ENCODE measurements around the gene TSHR. TPM values are rescaled to one million over a fixed set of nuclear protein-coding genes. Genes with fewer than 3 reads are reported as not detected.
A peak's percentile ranks its signal among the peaks of the same experiment; 100 is the strongest.
"Not testable (repeated sequence)": the region's sequence is repeated elsewhere in the genome, so short reads cannot be mapped to it uniquely, and the experiment has no call there.

TSHR gene
- total RNA-seq, 6 donors from 2014 or later = 1.4 TPM; not detected in 5

GRCh38 chr14:81009346-81009745 is 53.9 kb downstream of the TSHR start:
- no peak for ATAC-seq (ENCODE audit: low FRiP score in 2 of 2)
- H3K9me3 ChIP-seq = no peaks in the 10 kb centered on the region
- WGBS, 2 donors = 79 to 83% methylated on average over 2 of the region's 2 CpGs
- no peak overlapping the region for H3K27ac ChIP-seq
- H3K4me3 ChIP-seq = no peak overlapping the region
- no peaks in the 10 kb centered on the region for H3K4me1 ChIP-seq
- H3K27me3 ChIP-seq = no peaks in the 10 kb centered on the region
- no peak for DNase-seq
- TF ChIP-seq POLR2AphosphoS5 (IDR thresholded peaks at IDR 0.05) (no peak), EP300 (IDR thresholded peaks at IDR 0.05) (no peak), CTCF (IDR thresholded peaks at IDR 0.05) (no peak), POLR2A (IDR thresholded peaks at IDR 0.05) (no peak)
- H3K36me3 ChIP-seq = no peaks in the 10 kb centered on the region

GRCh38 chr14:81018251-81018650 is 62.8 kb downstream of the TSHR start:
- WGBS, 2 donors = 69 to 76% methylated on average over 3 of the region's 3 CpGs
- H3K4me1 ChIP-seq = no peaks in the 10 kb centered on the region
- no peak for TF ChIP-seq CTCF (IDR thresholded peaks at IDR 0.05)
- TF ChIP-seq EP300 (IDR thresholded peaks at IDR 0.05) = no peak
- TF ChIP-seq POLR2AphosphoS5 (IDR thresholded peaks at IDR 0.05) = no peak
- DNase-seq = no peak
- ATAC-seq (ENCODE audit: low FRiP score in 2 of 2) = peak in 1 of 2 donors; percentile 69
- no peak overlapping the region for H3K4me3 ChIP-seq
- H3K9me3 ChIP-seq = no peaks in the 10 kb centered on the region
- no peaks in the 10 kb centered on the region for H3K27me3 ChIP-seq
- H3K27ac ChIP-seq = no peak overlapping the region
- H3K36me3 ChIP-seq = no peaks in the 10 kb centered on the region

GRCh38 chr14:81018684-81019083 is 63.3 kb downstream of the TSHR start:
- Histone ChIP-seq H3K27me3 (no peaks in the 10 kb centered on the region), H3K27ac (no peak overlapping the region), H3K4me3 (no peak overlapping the region), H3K4me1 (no peaks in the 10 kb centered on the region), H3K9me3 (no peaks in the 10 kb centered on the region), H3K36me3 (no peaks in the 10 kb centered on the region)
- 44 to 52% methylated on average over 1 of the region's 1 CpG for WGBS, 2 donors
- DNase-seq (no peak), ATAC-seq (ENCODE audit: low FRiP score in 2 of 2) (no peak)
- TF ChIP-seq CTCF (IDR thresholded peaks at IDR 0.05) = no peak
- TF ChIP-seq POLR2A (IDR thresholded peaks at IDR 0.05) = no peak
- no peak for TF ChIP-seq EP300 (IDR thresholded peaks at IDR 0.05)
- no peak for TF ChIP-seq POLR2AphosphoS5 (IDR thresholded peaks at IDR 0.05)

- not testable (repeated sequence) for H3K4me3 ChIP-seq; DNase-seq; H3K9me3 ChIP-seq; H3K27ac ChIP-seq; H3K36me3 ChIP-seq; ATAC-seq (ENCODE audit: low FRiP score in 2 of 2); H3K4me1 ChIP-seq; H3K27me3 ChIP-seq
- 91 to 93% methylated on average over 2 of the region's 2 CpGs for WGBS, 2 donors
Measured at GRCh38 chr14:81019113-81019512, 63.7 kb downstream of the TSHR start.

- Histone ChIP-seq H3K27me3 (no peaks in the 10 kb centered on the region), H3K4me3 (no peak overlapping the region), H3K36me3 (no peaks in the 10 kb centered on the region), H3K9me3 (no peaks in the 10 kb centered on the region), H3K27ac (no peak overlapping the region), H3K4me1 (no peaks in the 10 kb centered on the region)
- DNase-seq = no peak
- no peak for ATAC-seq (ENCODE audit: low FRiP score in 2 of 2)
- TF ChIP-seq CTCF (IDR thresholded peaks at IDR 0.05) (no peak), EP300 (IDR thresholded peaks at IDR 0.05) (no peak), POLR2A (IDR thresholded peaks at IDR 0.05) (no peak), POLR2AphosphoS5 (IDR thresholded peaks at IDR 0.05) (no peak)
Measured at GRCh38 chr14:81023095-81023710, 67.8 kb downstream of the TSHR start.
